IMR-90 (cell line): Measurements from ENCODE around the gene SLC16A8. TPM values are rescaled to one million over a fixed set of nuclear protein-coding genes. Genes with fewer than 3 reads are reported as not detected.
A peak's percentile ranks its signal among the peaks of the same experiment; 100 is the strongest.

ENCODE experiments used
- ATAC-seq: fragments of 200-7000 bp; cut with Tn5 transposase; 2 replicates; pipeline ENCODE4 v1.9.1; 2020; ENCODE audit warnings: low read depth, mild to moderate bottlenecking, moderate library complexity
- BruUV-seq: library from RNA; stranded (reverse); fragments of 400-500 nt; replicated peaks from 2 replicates; lab custom pipeline; 2021; lab: Mats Ljungman, UMichigan
- CTCF ChIA-PET: fragments of 300-600 bp; formaldehyde crosslinking; extraction: SDS; loops from one replicate; lab custom pipeline; 2021; ENCODE audit warnings: antibody characterized with exemption; lab: Yijun Ruan, JAX
- POLR2A ChIA-PET: fragments of 300-600 bp; sonication (Branson Sonifier 250); formaldehyde crosslinking; loops from one replicate; lab custom pipeline; 2022; ENCODE audit warnings: antibody characterized with exemption; ENCODE audit not compliant: unreplicated experiment; lab: Charles Lee
- DNase-seq: peaks from one replicate; pipeline ENCODE4 v3.0.0; 2013
- H2AFZ ChIP-seq: replicated peaks from 2 replicates; pipeline ENCODE3; 2013; ENCODE audit warnings: low read length, mild to moderate bottlenecking; ENCODE audit not compliant: poor library complexity
- H2AK5ac ChIP-seq: 2 replicates; pipeline ENCODE4 v1.6.1; 2013; ENCODE audit warnings: low read depth, low read length, inconsistent platforms
- H2AK9ac ChIP-seq: replicated peaks from 2 replicates; pipeline ENCODE3; 2013; ENCODE audit warnings: mild to moderate bottlenecking, low read depth, low read length, moderate library complexity; ENCODE audit not compliant: poor library complexity
- H2BK120ac ChIP-seq: 2 replicates; pipeline ENCODE4 v1.6.1; 2013; ENCODE audit warnings: low read depth, low read length, inconsistent platforms
- H2BK15ac ChIP-seq: 3 replicates; pipeline ENCODE4 v1.6.1; 2013; ENCODE audit warnings: low read depth, low read length, inconsistent platforms
- H2BK20ac ChIP-seq: 2 replicates; pipeline ENCODE4 v1.6.1; 2013; ENCODE audit warnings: low read depth, mild to moderate bottlenecking, inconsistent platforms, low read length, moderate library complexity
- H2BK5ac ChIP-seq: 2 replicates; pipeline ENCODE4 v1.6.1; 2013; ENCODE audit warnings: mild to moderate bottlenecking, low read depth, low read length, inconsistent platforms; ENCODE audit not compliant: poor library complexity, severe bottlenecking
- H3K14ac ChIP-seq: replicated peaks from 2 replicates; pipeline ENCODE4 v1.6.1; 2013; ENCODE audit warnings: low read depth, low read length, inconsistent platforms
- H3K18ac ChIP-seq: 2 replicates; pipeline ENCODE4 v1.6.1; 2013; ENCODE audit warnings: low read depth, low read length, control low read depth
- H3K23ac ChIP-seq: 2 replicates; pipeline ENCODE4 v1.6.1; 2013; ENCODE audit warnings: low read depth, low read length, inconsistent platforms
- H3K27ac ChIP-seq: 2 replicates; pipeline ENCODE4 v1.5.1; 2013; ENCODE audit warnings: mild to moderate bottlenecking, control low read depth, low read length; ENCODE audit not compliant: insufficient read depth
- H3K27me3 ChIP-seq: 2 replicates; pipeline ENCODE4 v1.6.1; 2013; ENCODE audit warnings: low read length; ENCODE audit not compliant: control insufficient read depth, insufficient read depth
- H3K36me3 ChIP-seq: 2 replicates; pipeline ENCODE4 v1.6.1; 2013; ENCODE audit warnings: low read length, mixed read lengths; ENCODE audit not compliant: control insufficient read depth, insufficient read depth
- H3K4ac ChIP-seq: 2 replicates; pipeline ENCODE4 v1.6.1; 2013; ENCODE audit warnings: low read depth, low read length, inconsistent platforms
- H3K4me1 ChIP-seq: 2 replicates; pipeline ENCODE4 v1.6.1; 2013; ENCODE audit warnings: low read length, mixed read lengths; ENCODE audit not compliant: control insufficient read depth, insufficient read depth
- H3K4me2 ChIP-seq: 2 replicates; pipeline ENCODE4 v1.6.1; 2013; ENCODE audit warnings: low read depth, mild to moderate bottlenecking, control low read depth, low read length, moderate library complexity
- H3K4me3 ChIP-seq: 2 replicates; pipeline ENCODE4 v1.5.1; 2013; ENCODE audit warnings: low read depth, mild to moderate bottlenecking, control low read depth, low read length, moderate library complexity; ENCODE audit not compliant: insufficient read depth
- H3K56ac ChIP-seq: 2 replicates; pipeline ENCODE4 v1.6.1; 2013; ENCODE audit warnings: low read length, inconsistent platforms; ENCODE audit not compliant: insufficient read depth; ENCODE audit errors: extremely low read depth
- H3K79me1 ChIP-seq, 2 experiments: 2 replicates each; pipeline ENCODE4 v1.6.1; 2013; ENCODE audit warnings: low read length in 2 of 2, inconsistent platforms in 1 of 2, low read depth in 1 of 2
- H3K9ac ChIP-seq: 2 replicates; pipeline ENCODE4 v1.6.1; 2013; ENCODE audit warnings: low read depth, low read length, control low read depth
- H3K9me1 ChIP-seq: 2 replicates; pipeline ENCODE4 v1.6.1; 2013; ENCODE audit warnings: low read length, inconsistent platforms; ENCODE audit not compliant: insufficient read depth
- H3K9me3 ChIP-seq: 2 replicates; pipeline ENCODE4 v1.6.1; 2013; ENCODE audit warnings: low read length; ENCODE audit not compliant: control insufficient read depth, insufficient read depth
- H4K20me1 ChIP-seq: 2 replicates; pipeline ENCODE4 v1.6.1; 2013; ENCODE audit warnings: low read length, inconsistent platforms; ENCODE audit not compliant: insufficient read depth
- H4K5ac ChIP-seq: 2 replicates; pipeline ENCODE4 v1.6.1; 2013; ENCODE audit warnings: mild to moderate bottlenecking, low read depth, low read length, control low read depth
- H4K8ac ChIP-seq, 2 experiments: 2 replicates each; pipeline ENCODE4 v1.6.1; 2013; ENCODE audit warnings: low read depth in 2 of 2, low read length in 2 of 2, control low read depth in 1 of 2, inconsistent platforms in 1 of 2
- H4K91ac ChIP-seq: 2 replicates; pipeline ENCODE4 v1.6.1; 2013; ENCODE audit warnings: low read depth, low read length, inconsistent platforms; ENCODE audit not compliant: insufficient read depth
- CHD1 ChIP-seq: IDR thresholded peaks from 2 replicates; pipeline ENCODE4 v1.6.1; 2012; ENCODE audit warnings: low read depth, low read length, improper control_type of control experiment
- FOS ChIP-seq: fragments of 150-350 bp; IDR thresholded peaks from 2 replicates; pipeline ENCODE4 v1.6.1; 2016; ENCODE audit warnings: low read depth, low read length
- MAFK ChIP-seq: IDR thresholded peaks from 2 replicates; pipeline ENCODE4 v1.6.1; 2012; ENCODE audit warnings: low read depth, low read length, improper control_type of control experiment
- RAD21 ChIP-seq: IDR thresholded peaks from 2 replicates; pipeline ENCODE4 v1.6.1; 2012; ENCODE audit warnings: low read length, improper control_type of control experiment
- RCOR1 ChIP-seq: IDR thresholded peaks from 2 replicates; pipeline ENCODE4 v1.6.1; 2012; ENCODE audit warnings: mild to moderate bottlenecking, low read length, improper control_type of control experiment; ENCODE audit not compliant: insufficient replicate concordance
- RFX5 ChIP-seq: IDR thresholded peaks from 2 replicates; pipeline ENCODE4 v1.8.0; 2012; ENCODE audit warnings: low read depth, mild to moderate bottlenecking, low read length, moderate library complexity
- WGBS, 2 experiments: methylation state at CpG; one replicate each; pipeline versions ENCODE4 v1.1.5 to v1.1.7; 2013; ENCODE audit warnings: missing lambda C conversion rate in 2 of 2; ENCODE audit not compliant: insufficient read length in 1 of 2; ENCODE audit errors: extremely low coverage in 2 of 2; 5-methylcytosine and 5-hydroxymethylcytosine counted together
- dilution Hi-C: fragments of 300-500 bp; cut with HindIII; formaldehyde crosslinking; loops from one replicate; pipeline ENCODE4 v1.14.3; 2018; ENCODE audit warnings: low sequenced_read_pairs; ENCODE audit not compliant: unreplicated experiment
- in situ Hi-C: fragments of 300-500 bp; cut with MboI; formaldehyde crosslinking; loops from 3 replicates; pipeline ENCODE4 v1.14.3; 2019; ENCODE audit warnings: low sequenced_read_pairs, inconsistent platforms, mixed read lengths
- intact Hi-C: fragments of 100-400 bp; cut with micrococcal nuclease; formaldehyde crosslinking; loops from 2 replicates; pipeline ENCODE4 v1.10.0; 2022
- polyA plus RNA-seq, 3 experiments: library from polyadenylated mRNA; depleted of rRNA; stranded (reverse); fragments of >200 nt; gene quantifications; 2 replicates each; pipeline ENCODE4 v1.2.3, GENCODE V29; 2012; ENCODE audit warnings: low replicate concordance in 1 of 3
- total RNA-seq: library from RNA; depleted of rRNA; stranded (reverse); fragments of >200 nt; gene quantifications from 2 replicates; pipeline ENCODE4 v1.2.3, GENCODE V29; 2012
- TF ChIP-seq, protein P1 (sequence below): fragments of 150-350 bp; IDR thresholded peaks from 2 replicates; pipeline ENCODE4 v1.6.1; 2016; ENCODE audit warnings: low read depth, mild to moderate bottlenecking, low read length, moderate library complexity, borderline replicate concordance

SLC16A8 gene
- total and polyA plus RNA-seq, 2 of the 4 experiments (the other 2 are of a cell fraction), result not detected

DNA sequence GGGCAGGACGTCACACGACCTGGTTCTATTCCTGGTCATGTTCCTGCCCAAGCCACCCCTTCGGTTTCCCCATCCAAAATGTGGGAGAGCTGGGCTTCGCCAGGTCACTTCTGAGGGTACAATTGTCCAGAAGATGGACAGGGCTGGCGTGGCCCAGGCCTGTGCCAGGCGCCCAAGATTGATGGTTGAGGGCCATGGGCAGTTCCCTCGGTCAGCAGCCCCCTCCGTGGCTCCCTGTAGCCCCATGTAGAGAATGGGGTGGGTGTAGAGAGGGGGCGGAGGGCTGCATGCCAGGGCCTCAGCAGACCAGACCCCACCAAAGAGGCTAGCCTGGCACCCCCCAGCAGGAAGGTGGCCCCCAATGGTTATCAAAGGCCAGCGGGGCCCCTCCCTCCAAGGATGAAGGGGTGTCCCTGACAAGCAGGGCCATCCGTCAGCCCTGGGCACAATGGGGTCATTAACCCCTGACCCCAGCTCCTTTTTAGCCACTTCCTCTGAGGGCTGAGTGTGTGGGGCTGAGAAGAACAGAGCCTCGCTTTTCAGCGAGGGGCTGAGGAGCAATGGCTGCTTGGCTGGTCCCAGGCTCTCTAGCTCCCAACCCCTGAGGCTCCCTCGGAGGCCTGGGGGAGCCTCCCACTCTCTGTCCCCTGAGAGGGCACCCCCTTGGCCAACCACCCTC lies 37.8 kb downstream of the SLC16A8 start:
- H3K4me2 ChIP-seq, result no peak overlapping the region
- no peak overlapping the region for H4K8ac ChIP-seq
- H2BK15ac ChIP-seq, result no peak overlapping the region
- BruUV-seq, result no TSS peak
- peak overlapping the region; percentile 83 for H2BK120ac ChIP-seq
- no peak for ATAC-seq
- peak overlapping the region; percentile 67 for H2AFZ ChIP-seq
- no peak overlapping the region for H3K23ac ChIP-seq
- H2BK20ac ChIP-seq, result peak overlapping the region; percentile 12; the same call in 1 of the 2 replicates
- TF ChIP-seq RCOR1, result no peak
- TF ChIP-seq, protein P1, sequence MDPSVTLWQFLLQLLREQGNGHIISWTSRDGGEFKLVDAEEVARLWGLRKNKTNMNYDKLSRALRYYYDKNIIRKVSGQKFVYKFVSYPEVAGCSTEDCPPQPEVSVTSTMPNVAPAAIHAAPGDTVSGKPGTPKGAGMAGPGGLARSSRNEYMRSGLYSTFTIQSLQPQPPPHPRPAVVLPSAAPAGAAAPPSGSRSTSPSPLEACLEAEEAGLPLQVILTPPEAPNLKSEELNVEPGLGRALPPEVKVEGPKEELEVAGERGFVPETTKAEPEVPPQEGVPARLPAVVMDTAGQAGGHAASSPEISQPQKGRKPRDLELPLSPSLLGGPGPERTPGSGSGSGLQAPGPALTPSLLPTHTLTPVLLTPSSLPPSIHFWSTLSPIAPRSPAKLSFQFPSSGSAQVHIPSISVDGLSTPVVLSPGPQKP, result no peak
- no peak for TF ChIP-seq RFX5
- no peak for TF ChIP-seq FOS
- no peak for TF ChIP-seq MAFK
- TF ChIP-seq RAD21, result no peak
- no peak for TF ChIP-seq CHD1
- intact Hi-C loops, result no loop called here
- in situ Hi-C loops, result no loop called here
- H4K20me1 ChIP-seq, result no peaks in the 10 kb centered on the region
- peak overlapping the region; percentile 28 for H2AK9ac ChIP-seq
- H3K18ac ChIP-seq, result no peak overlapping the region
- dilution Hi-C loops, result no loop called here
- H3K36me3 ChIP-seq, result no peaks in the 10 kb centered on the region
- H3K14ac ChIP-seq, result no peak overlapping the region; the same call in 1 of the 2 replicates
- H3K4me3 ChIP-seq, result no peak overlapping the region
- ChIA-PET CTCF (no interaction called here), POLR2A (no interaction called here)
- H3K27ac ChIP-seq, result no peak overlapping the region
- H3K9me3 ChIP-seq, result no peaks in the 10 kb centered on the region
- H3K79me1 ChIP-seq, result no peaks in the 10 kb centered on the region
- no peak overlapping the region for H3K56ac ChIP-seq
- H2BK5ac ChIP-seq, result no peak overlapping the region
- H3K4ac ChIP-seq, result peak overlapping the region; percentile 19; the same call in 1 of the 2 replicates
- H3K4me1 ChIP-seq, result peaks cover 2% of the 10 kb centered on the region
- peak overlapping the region; percentile 34; the same call in 1 of the 2 replicates for H4K91ac ChIP-seq
- no peak for DNase-seq
- H3K9ac ChIP-seq, result no peak overlapping the region
- no CpG with 5 or more reads among the region's 14 CpGs for WGBS, 2 experiments
- H3K27me3 ChIP-seq, result peaks cover 5% of the 10 kb centered on the region; the same call in 1 of the 2 replicates
- H2AK5ac ChIP-seq, result peak overlapping the region; percentile 43; the same call in 1 of the 2 replicates
- no peak overlapping the region for H4K5ac ChIP-seq
- H3K9me1 ChIP-seq, result 0 out of 2 replicates have a peak, but pooled peaks cover 2% of the 10 kb centered on the region
